ENCODE results near the gene TJP2.

The TJP2 gene

GRCh38 chr9:69147041-69147834 lies 26.8 kb upstream of the TJP2 start:
- H3K4me3 ChIP-seq (ENCODE audit: low read depth, low read length) = no peak overlapping the region
- TF ChIP-seq CTCF (conservative IDR thresholded peaks at IDR 0.05; ENCODE audit: low read depth, low read length) = no peak
- no peak for DNase-seq (ENCODE audit: low read depth)

GRCh38 chr9:69149321-69149807 lies 24.7 kb upstream of the TJP2 start:
- H3K4me3 ChIP-seq (ENCODE audit: low read depth, low read length) = peak overlapping the region; percentile 35
- TF ChIP-seq CTCF (conservative IDR thresholded peaks at IDR 0.05; ENCODE audit: low read depth, low read length) = peak; percentile 86
- DNase-seq (ENCODE audit: low read depth) = peak; percentile 94

- DNase-seq (ENCODE audit: low read depth) = no peak
- no peak overlapping the region for H3K4me3 ChIP-seq (ENCODE audit: low read depth, low read length)
- no peak for TF ChIP-seq CTCF (conservative IDR thresholded peaks at IDR 0.05; ENCODE audit: low read depth, low read length)
These were observed 22.6 kb upstream of the TJP2 start for GRCh38 chr9:69151506-69151905.

- no peak overlapping the region for H3K4me3 ChIP-seq (ENCODE audit: low read depth, low read length)
- DNase-seq (ENCODE audit: low read depth) = no peak
- no peak for TF ChIP-seq CTCF (conservative IDR thresholded peaks at IDR 0.05; ENCODE audit: low read depth, low read length)
These were observed 20.2 kb upstream of the TJP2 start for GRCh38 chr9:69153707-69154521.

- TF ChIP-seq CTCF (conservative IDR thresholded peaks at IDR 0.05; ENCODE audit: low read depth, low read length) = no peak
- H3K4me3 ChIP-seq (ENCODE audit: low read depth, low read length) = no peak overlapping the region
- DNase-seq (ENCODE audit: low read depth) = no peak
These were observed 18.6 kb upstream of the TJP2 start for GRCh38 chr9:69155341-69156030.

GRCh38 chr9:69157751-69158466 lies 16.2 kb upstream of the TJP2 start:
- DNase-seq (ENCODE audit: low read depth) = peak; percentile 65
- TF ChIP-seq CTCF (conservative IDR thresholded peaks at IDR 0.05; ENCODE audit: low read depth, low read length) = peak; percentile 40
- H3K4me3 ChIP-seq (ENCODE audit: low read depth, low read length) = no peak overlapping the region
